HG02885 (cell line): ENCODE measurements around the gene RGMB.
A peak's percentile ranks its signal among the peaks of the same experiment; 100 is the strongest.
"Not testable (repeated sequence)": the region's sequence is repeated elsewhere in the genome, so short reads cannot be mapped to it uniquely, and the experiment has no call there.

Experiments
- ATAC-seq: cut with Tn5 transposase; IDR thresholded peaks from one replicate; pipeline ENCODE4 v1.9.1; 2021; ENCODE audit warnings: mild to moderate bottlenecking; ENCODE audit not compliant: unreplicated experiment, poor library complexity

The RGMB gene

DNA sequence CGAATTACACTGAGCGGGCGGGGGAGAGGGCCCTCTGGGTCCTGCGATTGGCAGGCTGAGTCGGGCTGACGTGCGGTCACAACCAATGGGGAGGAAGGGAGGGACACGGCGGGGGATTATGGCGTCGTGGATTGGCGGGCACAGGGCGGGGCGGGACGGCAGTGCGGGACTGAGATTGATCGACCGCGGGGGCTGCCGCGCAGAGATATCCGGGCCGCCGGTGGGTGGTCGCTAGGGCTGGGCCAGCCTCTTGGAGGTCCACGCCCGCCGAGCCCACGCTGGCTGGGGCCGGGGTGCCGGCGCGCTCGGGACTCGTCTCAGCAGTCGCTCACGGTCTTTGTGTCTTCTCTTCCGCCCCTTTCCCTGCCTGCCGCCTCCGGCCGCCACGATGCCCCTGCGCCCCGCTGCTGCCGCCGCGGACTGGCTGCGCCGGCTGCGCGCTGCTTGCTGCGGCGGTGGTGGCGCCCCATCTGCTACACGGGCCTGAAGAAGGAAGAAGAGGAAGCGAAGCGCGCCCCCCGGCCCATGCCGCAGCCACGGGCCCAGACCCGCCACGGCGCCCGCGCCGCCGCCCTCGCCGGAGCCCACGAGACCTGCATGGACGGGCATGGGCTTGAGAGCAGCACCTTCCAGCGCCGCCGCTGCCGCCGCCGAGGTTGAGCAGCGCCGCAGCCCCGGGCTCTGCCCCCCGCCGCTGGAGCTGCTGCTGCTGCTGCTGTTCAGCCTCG is at the start of gene RGMB:
RGMB (plus strand) TSS at position 200 of the 728 bp plus-strand sequence; CDS start at position 608, 408 bp downstream.
- peak; percentile 81 for ATAC-seq

- no peak for ATAC-seq
These were observed 47.2 kb upstream of the RGMB start for GRCh38 chr5:98726258-98726657.

DNA sequence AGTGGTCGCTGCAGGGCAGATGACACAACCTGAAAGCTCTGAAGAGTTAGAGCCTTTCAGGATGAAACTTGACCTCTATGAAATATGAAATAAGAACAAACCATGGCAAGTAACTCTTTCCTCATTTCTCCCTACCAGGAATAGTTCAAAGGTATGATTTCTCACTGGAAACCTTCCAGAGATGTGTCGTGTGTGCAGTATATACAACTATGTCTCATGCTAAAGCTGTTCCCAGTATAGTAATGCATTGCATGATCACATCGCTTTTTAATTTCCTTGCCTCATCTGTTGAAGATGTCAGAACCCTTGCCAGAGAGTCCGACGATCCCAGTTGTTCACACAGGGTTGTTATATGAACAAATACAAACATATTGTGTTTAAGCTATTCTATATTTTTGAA is 45.8 kb upstream of the RGMB start:
- no peak for ATAC-seq

DNA sequence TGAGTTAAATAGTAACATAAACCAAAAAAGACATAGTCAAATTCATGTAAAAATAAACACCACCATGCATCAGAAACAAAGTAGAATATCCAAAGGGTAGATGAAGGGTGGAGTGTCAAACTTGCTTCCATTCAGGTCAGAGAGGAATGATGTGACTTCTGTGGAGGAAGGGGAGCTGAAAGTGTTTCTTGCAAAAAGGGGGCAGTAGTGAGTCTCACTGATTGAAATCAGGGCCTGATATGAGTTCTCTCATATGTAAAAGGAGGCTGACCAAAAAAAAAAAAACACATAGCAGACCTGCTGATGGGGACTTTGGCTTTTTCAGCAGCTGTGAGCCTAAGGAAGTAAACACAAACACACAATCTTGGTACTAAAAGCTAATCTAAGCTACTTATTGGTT is 38.8 kb upstream of the RGMB start:
- no peak for ATAC-seq

DNA sequence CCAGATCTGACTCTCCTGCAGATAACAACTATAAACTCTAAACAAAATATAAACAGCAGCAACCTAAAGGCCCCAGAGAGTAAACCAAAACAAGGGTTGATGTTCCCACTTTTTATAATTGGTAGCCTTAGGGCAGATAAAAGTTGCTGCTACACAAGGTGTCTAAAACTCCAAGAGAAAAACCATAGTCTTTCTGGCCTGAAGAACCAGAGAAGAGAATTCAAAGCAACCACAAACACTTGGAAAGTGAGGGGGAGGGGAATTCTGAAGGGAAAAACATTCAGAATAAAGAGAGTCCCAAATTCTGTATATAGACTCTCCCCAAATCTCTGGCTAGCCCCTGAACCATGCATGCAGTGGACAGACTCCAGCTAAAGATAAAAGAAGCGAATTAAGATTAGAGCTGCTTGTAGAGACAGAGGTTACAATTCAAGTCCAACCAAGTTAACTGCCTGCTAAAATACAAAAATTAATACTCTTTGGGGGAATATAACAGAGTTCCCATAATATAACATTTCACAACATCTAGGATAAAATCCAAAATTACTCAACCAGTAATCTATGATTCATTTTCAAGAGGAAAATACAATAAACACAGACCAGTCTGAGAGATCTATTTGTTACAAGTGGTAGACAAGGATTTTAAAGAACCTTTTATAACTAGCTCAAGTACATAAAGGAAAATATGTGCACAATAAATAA is 37.5 kb upstream of the RGMB start:
- no peak for ATAC-seq

GRCh38 chr5:98736753-98737152 is 36.7 kb upstream of the RGMB start:
- ATAC-seq = no peak

GRCh38 chr5:98737441-98737840 is 36.0 kb upstream of the RGMB start:
- ATAC-seq = not testable (repeated sequence)

- not testable (repeated sequence) for ATAC-seq
These were observed 34.8 kb upstream of the RGMB start for GRCh38 chr5:98738481-98739149.

DNA sequence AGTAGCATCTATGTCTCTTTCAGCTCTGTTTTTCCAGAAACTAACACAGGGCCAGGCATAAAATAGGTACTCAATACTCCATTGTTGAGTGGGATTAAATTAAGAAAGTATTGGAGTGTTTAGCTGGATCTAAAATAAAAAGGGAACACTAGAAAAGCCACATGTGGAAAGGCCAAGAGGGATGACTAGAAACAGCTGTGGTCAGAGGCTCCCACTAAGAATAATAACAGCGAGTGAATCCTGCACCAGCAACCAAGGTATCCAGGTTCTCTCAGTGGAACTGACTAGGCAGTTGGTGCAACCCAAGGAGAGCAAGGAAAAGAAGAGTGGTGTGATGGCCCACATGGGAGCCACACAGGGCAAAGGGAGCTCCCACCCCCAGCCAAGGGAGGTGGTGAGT is 31.5 kb upstream of the RGMB start:
- no peak for ATAC-seq

DNA sequence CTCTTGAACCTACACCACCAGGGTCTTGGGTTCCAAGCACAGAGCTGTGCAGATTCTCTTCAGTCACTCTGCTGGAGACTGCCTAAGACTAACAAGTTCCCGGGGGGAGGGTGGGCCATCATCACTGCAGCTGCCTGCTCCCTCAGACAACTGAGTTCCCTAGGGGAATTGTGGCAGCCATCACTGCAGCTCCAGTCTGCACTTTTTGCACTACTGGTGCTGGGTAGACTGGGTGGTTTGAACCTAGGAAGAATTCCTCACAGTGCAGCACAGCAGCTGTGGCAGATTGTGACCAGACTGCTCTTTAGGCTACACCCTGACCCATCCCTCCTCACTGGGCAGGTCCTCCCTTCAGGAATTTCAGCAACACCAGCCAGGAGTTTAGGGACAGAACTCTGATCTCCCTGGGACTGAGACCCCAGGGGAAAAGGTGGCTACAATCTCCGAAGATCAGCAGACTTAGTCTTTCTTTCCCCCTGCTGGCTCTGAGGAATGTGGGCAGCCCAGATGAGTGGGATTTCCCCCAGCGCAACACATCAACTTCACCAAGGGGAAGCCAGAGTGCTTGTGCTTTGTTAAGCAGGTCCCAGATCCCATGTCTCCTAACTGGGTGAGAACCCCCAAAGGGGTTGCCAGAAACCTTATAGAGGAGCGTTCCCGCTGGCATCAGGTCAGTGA is 30.9 kb upstream of the RGMB start:
- ATAC-seq = no peak

GRCh38 chr5:98748259-98748658 is 25.2 kb upstream of the RGMB start:
- ATAC-seq = not testable (repeated sequence)

DNA sequence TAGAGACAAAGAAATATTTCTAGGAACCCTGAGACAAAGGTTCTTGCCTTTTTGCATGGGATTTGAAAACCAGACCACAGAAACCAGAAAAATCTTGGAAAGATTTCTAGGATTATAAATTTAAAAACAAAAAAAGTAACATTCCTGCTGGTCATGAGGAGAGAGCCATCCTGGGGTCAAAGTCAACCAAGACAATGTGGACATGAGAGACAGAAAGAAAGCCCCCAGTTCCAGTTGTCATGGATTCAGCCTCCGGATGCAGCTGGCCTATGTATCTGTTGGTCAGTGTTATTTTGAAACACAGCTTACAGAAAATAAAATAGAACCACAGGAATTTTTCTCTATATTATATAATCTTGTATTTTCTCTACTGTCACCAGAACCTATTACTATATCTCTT is 24.4 kb upstream of the RGMB start:
- ATAC-seq = no peak

GRCh38 chr5:98750693-98751092 is 22.8 kb upstream of the RGMB start:
- ATAC-seq = peak; percentile 92

DNA sequence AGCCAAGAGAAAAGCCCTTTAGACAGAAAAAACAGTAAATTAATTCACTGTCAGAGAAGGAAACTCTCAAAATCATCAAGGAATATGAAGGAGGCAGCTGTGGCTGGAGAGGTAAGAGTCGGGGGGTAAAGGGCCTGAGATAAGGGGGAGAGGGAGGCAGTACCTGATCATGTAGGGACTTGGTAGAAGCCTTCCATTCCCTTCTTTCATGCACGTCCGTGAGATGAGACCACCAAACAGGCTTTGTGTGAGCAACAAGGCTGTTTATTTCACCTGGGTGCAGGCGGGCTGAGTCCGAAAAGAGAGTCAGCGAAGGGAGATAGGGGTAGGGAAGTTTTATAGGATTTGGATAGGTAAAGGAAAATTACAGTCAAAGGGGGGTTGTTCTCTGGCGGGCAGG is 21.1 kb upstream of the RGMB start:
- ATAC-seq = not testable (repeated sequence)

DNA sequence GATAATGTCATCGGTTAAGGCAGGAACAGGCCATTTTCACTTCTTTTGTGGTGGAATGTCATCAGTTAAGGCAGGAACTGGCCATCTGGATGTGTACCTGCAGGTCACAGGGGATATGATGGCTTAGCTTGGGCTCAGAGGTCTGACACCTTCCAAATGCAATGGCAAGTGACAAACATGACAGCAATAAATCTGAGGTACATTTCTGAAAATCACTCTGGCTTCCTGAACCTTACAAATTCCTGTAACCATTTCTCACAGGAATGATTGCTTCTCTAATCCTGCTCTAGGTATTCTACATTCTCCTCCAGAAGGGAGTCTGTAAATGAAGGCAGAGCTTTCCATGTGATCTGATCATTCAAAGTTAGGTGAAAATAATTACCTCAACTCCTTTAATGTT is 20.7 kb upstream of the RGMB start:
- ATAC-seq = not testable (repeated sequence)

DNA sequence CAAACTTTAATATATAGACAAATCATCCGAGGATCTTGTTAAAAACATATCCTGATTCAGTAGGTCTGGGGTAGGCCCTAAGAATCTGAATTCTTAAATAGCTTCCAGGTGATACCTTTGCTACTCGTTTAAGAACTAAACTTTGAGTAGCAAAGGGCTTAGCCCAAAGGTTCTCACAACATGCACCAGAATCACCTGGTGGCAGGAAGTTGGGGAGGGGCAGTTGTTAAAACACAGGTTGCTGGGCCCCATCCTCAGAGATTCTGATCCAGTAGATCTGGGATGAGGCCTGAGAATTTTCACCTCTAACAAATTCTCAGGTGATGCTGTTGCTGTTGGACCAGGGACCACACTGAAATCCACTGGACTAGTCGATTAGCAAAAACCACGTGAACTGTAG is 20.0 kb upstream of the RGMB start:
- ATAC-seq = no peak

- ATAC-seq = no peak
These were observed 18.1 kb upstream of the RGMB start for GRCh38 chr5:98755406-98755805.

DNA sequence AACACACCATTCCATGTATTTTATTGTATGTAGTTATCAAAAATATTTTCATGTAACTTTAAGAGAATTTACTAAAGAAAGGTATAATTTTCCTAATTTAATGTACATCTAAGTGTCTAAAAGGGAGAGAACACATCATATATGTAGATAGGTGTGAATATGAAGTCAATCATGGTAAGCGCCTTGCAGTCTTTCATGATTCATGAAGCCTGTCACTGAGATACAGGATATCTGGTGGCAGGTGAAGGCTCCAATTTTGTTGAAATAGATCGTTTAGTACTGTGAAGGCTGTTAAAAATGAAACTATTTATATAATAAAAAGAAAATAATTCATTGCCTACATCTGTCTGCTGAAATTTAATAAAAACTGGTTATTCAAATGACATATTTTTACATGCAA is 15.5 kb upstream of the RGMB start:
- no peak for ATAC-seq

DNA sequence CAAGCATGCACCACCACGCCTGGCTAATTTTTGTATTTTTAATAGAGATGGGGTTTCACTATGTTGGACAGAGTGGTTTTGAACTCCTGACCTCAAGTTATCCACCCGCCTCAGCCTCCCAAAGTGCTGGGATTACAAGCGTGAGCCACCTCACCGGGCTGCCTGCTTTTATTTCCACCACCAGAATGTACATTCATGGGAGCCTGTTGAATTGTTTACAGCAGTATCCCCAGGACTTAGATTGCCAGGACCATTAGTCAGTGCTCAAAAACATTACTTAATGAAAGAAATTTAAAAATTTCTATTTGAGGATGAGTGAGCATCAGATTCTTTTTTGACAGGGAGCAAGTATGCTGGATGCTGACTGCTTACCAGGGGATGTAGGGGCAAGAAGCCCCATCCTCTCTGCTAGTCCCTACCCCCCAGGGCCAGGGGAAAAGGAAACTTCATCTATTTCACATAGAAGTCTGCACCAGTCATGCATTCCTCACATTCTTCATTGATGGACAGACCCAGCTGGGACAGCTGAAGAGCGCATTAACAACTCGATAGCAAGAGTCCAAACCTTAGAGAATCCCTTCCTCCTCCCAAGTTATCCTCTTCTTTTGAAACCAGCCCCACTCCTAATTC is 10.3 kb upstream of the RGMB start:
- no peak for ATAC-seq

DNA sequence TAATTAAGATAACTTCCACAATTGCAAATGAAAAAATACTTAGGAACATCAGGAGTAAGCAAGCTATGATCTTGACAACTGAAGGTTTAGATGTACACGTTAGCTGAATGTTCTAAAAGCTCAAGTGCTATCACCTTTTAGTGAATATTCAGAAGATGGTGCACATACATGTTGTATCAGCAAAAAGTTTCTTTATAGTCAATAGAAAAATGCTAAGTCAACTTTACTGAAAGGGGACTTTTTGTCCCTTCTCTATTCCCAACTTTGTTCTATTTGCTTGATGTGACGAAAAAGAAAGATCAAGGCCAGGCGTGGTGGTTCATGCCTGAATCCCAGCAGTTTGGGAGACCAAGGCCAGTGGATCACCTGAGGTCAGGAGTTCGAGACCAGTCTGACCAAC is 7.6 kb upstream of the RGMB start:
- ATAC-seq = no peak
